IPS DF 6.9 (cell line): ENCODE measurements around the gene ZMIZ1.

Experiments used
- DNase-seq: peaks from one replicate; pipeline ENCODE4 v3.0.0-alpha.2; 2013; ENCODE audit warnings: low read depth, low spot score
- H3K27ac ChIP-seq: one replicate; pipeline ENCODE4 v1.5.1; 2013; ENCODE audit warnings: low read length, control low read depth
- H3K27me3 ChIP-seq: 2 replicates; pipeline ENCODE4 v1.6.1; 2013; ENCODE audit warnings: mild to moderate bottlenecking, low read length; ENCODE audit not compliant: control insufficient read depth, insufficient read depth
- H3K36me3 ChIP-seq: 2 replicates; pipeline ENCODE4 v1.6.1; 2013; ENCODE audit warnings: low read length; ENCODE audit not compliant: control insufficient read depth, insufficient read depth
- H3K4me1 ChIP-seq: 2 replicates; pipeline ENCODE4 v1.6.1; 2013; ENCODE audit warnings: low read length; ENCODE audit not compliant: control insufficient read depth, insufficient read depth
- H3K4me3 ChIP-seq: 2 replicates; pipeline ENCODE4 v1.5.1; 2013; ENCODE audit warnings: mild to moderate bottlenecking, low read length
- H3K9me3 ChIP-seq: 2 replicates; pipeline ENCODE4 v1.6.1; 2013; ENCODE audit warnings: low read length, inconsistent platforms; ENCODE audit not compliant: control insufficient read depth, insufficient read depth
- WGBS: extraction: QIAGEN DNeasy Blood & Tissue Kit; methylation state at CpG from one replicate; pipeline ENCODE4 v1.1.7; 2013; ENCODE audit warnings: mixed read lengths, missing lambda C conversion rate; ENCODE audit not compliant: insufficient read length, insufficient coverage; 5-methylcytosine and 5-hydroxymethylcytosine counted together

Gene ZMIZ1

DNA sequence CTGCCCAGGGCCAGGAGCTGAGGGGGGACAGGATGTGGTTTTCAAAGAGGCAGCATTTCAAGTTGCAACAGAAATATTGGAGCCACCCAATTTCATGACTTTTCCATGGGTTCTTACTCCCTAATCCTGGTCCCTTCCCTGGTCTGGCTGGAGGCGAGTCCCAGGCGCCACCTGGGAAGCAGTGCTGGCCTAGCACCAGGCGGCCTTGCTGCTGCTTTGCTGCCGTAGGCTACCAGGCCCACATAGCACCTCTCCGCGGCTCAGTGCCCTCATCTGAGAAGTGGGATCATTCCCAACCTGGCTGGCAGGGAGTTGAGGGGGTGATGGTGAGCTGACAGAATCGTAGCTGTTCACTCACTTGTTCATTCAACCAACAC lies 33.7 kb downstream of the ZMIZ1 start:
- Histone ChIP-seq H3K4me3 (no peak overlapping the region), H3K27ac (no peak overlapping the region), H3K9me3 (no peaks in the 10 kb centered on the region), H3K36me3 (no peaks in the 10 kb centered on the region), H3K4me1 (peaks cover 14% of the 10 kb centered on the region), H3K27me3 (no peaks in the 10 kb centered on the region)
- no CpG with 5 or more reads among the region's 7 CpGs for WGBS
- DNase-seq: no peak

DNA sequence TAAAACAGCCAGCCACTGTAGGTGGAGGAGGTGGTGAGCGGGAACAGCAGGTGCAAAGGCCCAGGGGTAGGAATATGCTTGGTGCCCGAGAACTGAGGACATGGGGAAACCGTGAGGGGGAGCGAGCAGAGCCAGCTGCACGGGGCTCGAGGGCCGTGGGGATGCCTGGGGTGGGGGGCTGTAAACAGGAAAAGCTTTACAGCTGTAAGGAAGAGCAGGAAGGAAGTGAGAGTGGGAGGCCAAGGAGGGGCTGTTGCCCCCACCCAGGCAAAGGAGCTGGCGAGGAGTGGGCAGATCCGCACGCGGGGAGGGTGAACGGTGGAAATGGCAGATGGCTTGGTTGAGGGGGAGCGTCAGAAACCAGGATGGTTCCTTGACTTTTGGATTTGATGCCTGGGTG lies 34.4 kb downstream of the ZMIZ1 start:
- H3K27me3 ChIP-seq: no peaks in the 10 kb centered on the region
- WGBS: no CpG with 5 or more reads among the region's 13 CpGs
- no peak for DNase-seq
- H3K27ac ChIP-seq: no peak overlapping the region
- no peak overlapping the region for H3K4me3 ChIP-seq
- H3K36me3 ChIP-seq: no peaks in the 10 kb centered on the region
- peaks cover 14% of the 10 kb centered on the region for H3K4me1 ChIP-seq
- no peaks in the 10 kb centered on the region for H3K9me3 ChIP-seq

DNA sequence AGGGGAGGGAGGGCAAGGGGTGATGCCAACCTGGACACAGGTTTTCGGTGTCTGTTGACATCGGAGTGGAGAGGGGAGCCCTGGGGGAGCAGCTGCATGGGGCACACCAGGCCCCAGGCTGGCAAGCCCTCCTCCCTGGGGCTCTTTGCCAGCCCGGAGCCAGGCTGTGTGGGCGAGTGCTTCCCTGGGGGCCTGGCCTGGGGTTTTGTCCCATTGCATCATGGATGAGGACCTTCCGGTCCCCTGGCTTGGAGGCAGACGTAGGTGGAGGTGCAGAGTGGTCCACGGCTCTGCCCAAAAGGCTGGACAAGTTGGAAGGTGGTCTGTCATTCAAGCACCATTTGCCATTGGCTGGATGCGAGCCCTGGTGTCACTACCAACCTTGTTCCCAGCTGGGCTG lies 34.8 kb downstream of the ZMIZ1 start:
- Histone ChIP-seq H3K4me1 (peaks cover 14% of the 10 kb centered on the region), H3K9me3 (no peaks in the 10 kb centered on the region), H3K27me3 (no peaks in the 10 kb centered on the region), H3K4me3 (no peak overlapping the region), H3K36me3 (no peaks in the 10 kb centered on the region), H3K27ac (no peak overlapping the region)
- no CpG with 5 or more reads among the region's 8 CpGs for WGBS
- DNase-seq: no peak

DNA sequence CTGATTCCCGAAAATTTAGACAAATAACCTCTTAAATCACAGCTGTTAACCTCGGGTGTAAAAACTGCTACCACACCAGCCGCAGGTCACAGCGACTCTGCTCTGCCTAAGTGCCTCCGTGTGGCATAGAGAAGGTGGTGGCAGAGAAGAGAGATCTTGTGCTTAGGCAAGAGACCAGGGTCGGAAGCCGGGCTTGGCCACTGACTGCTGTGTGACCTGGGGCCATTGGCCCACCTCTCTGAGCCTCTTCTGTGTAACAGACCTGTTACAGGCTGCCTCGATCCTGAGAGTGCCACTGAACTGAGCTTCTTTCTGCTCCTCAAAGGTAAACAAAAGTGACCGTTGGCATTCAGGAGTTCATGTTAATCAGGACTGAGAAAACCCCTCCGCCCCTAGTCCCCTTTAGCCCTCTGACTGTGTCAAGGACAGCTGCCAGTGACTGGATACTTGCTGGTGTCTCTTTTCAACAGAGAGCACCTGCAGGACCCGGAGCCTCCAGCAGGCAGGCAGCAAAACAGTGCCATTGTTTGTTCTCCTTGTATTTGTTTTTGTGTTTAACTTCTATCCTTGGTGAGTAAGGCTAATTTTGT lies 36.5 kb downstream of the ZMIZ1 start:
- peaks cover 9% of the 10 kb centered on the region for H3K4me1 ChIP-seq
- no CpG with 5 or more reads among the region's 11 CpGs for WGBS
- DNase-seq: no peak
- H3K27ac ChIP-seq: no peak overlapping the region
- no peak overlapping the region for H3K4me3 ChIP-seq
- H3K36me3 ChIP-seq: no peaks in the 10 kb centered on the region
- H3K9me3 ChIP-seq: no peaks in the 10 kb centered on the region
- H3K27me3 ChIP-seq: no peaks in the 10 kb centered on the region

DNA sequence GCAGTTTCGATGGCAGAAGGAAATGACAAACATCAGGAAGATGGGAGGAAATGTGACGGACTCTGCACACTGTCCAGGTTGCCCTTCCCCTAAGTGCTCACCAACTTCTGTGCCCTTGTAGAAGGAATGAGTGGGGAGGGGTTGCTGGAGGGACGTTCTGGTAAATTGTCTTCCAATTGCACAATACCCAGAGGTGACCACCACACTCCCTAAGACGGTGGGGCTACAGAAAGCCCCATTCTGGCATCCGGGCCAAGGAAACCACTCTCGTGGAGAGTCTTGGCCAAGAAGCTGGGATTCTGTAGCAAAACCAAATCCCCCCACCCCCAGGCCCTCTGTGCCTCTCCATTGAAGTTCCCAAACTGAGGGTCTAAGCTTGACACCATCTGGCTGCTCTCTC lies 37.1 kb downstream of the ZMIZ1 start:
- Histone ChIP-seq H3K27me3 (no peaks in the 10 kb centered on the region), H3K36me3 (0 out of 2 replicates have a peak, but pooled peaks cover 1% of the 10 kb centered on the region), H3K27ac (no peak overlapping the region), H3K9me3 (no peaks in the 10 kb centered on the region), H3K4me1 (peaks cover 9% of the 10 kb centered on the region), H3K4me3 (no peak overlapping the region)
- no CpG with 5 or more reads among the region's 6 CpGs for WGBS
- no peak for DNase-seq

DNA sequence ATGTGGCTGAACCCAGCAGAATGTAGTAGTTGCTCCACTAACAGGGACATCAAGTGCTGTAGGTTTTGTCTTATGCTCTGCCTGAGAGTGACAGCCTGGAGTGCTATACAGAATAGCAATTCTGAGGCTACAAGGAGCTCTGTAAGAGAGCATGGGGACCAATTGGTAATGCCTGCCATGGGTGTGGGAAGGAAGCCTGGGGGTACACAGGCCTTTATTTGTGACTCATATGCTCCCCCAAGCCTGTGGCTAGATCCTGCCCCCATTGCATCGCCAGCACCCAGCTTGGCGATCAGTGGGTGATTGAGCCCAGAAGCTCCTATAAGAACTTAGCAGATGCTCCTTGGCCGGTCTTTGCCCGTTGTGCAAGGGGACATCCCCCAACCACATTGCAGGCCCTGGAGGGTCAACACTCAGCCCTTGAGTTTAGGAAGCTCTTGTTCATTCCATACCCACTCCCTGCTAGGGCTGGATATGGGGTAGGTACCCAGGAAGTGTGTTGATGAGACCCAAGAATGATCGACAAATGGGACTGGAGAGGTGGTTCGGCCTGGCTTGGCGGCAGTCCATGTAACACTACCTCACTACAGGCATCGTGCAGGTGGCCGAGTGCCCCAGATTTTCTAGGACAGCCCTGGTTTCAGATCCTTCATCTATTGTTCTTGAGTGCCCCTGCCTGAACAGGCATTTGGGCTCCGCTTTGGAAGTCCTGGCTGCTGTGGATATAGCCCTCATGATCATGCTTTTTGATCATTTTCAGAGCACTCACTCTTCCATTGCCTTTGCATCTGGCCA lies 37.7 kb downstream of the ZMIZ1 start:
- no peak for DNase-seq
- Histone ChIP-seq H3K4me3 (no peak overlapping the region), H3K27me3 (no peaks in the 10 kb centered on the region), H3K9me3 (no peaks in the 10 kb centered on the region), H3K27ac (no peak overlapping the region), H3K36me3 (0 out of 2 replicates have a peak, but pooled peaks cover 4% of the 10 kb centered on the region), H3K4me1 (peaks cover 9% of the 10 kb centered on the region)
- no CpG with 5 or more reads among the region's 10 CpGs for WGBS

DNA sequence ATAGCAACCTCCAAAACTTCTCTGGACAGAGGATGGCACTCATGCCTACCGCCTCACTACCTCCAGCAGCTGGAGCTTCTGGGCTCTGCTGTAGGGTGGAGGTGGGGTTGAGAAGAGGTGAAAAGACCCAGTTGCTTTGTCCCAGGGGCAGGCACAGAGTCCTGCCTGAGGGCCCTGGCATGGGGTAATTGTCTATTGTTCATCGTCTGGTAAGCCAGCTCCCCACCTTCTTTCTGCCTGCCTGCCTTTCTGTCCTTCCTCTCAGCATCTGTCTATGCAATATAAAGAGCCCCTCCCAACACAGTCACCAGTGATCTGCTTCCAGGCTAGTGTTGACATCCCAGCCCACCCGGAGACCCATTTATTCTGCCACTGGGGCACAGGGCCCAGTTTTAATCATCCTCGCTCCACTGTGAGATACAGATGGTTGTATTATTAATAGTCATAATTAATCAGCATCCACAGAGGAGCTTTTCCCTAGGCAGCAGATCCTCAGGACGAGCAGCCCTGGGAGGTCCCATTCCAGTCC lies 39.0 kb downstream of the ZMIZ1 start:
- H3K27me3 ChIP-seq: no peaks in the 10 kb centered on the region
- H3K4me1 ChIP-seq: peaks cover 7% of the 10 kb centered on the region
- no peak overlapping the region for H3K4me3 ChIP-seq
- no peak for DNase-seq
- 0 out of 2 replicates have a peak, but pooled peaks cover 4% of the 10 kb centered on the region for H3K36me3 ChIP-seq
- no CpG with 5 or more reads among the region's 5 CpGs for WGBS
- no peak overlapping the region for H3K27ac ChIP-seq
- no peaks in the 10 kb centered on the region for H3K9me3 ChIP-seq

DNA sequence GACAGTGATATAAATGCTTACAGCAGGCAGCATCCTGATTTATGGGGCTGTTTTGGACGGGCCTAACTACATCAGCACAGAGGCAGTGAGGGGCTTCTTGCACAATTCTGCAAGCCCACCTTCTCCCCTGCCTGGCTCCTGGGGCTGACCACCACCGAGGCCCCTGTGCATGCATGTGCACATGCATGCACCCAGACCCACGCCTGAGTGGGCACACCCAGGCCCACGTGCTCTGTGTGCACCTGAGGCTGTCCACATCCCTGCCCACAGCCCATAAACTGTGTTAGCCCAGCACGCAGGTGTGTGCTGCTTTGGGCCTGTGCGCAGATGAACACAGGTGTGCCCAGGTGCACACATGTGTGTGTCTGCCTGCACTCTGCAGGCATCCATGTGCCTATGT lies 40.0 kb downstream of the ZMIZ1 start:
- Histone ChIP-seq H3K27me3 (no peaks in the 10 kb centered on the region), H3K27ac (no peak overlapping the region), H3K4me1 (peaks cover 15% of the 10 kb centered on the region), H3K9me3 (no peaks in the 10 kb centered on the region), H3K36me3 (0 out of 2 replicates have a peak, but pooled peaks cover 4% of the 10 kb centered on the region), H3K4me3 (no peak overlapping the region)
- no peak for DNase-seq
- no CpG with 5 or more reads among the region's 6 CpGs for WGBS

DNA sequence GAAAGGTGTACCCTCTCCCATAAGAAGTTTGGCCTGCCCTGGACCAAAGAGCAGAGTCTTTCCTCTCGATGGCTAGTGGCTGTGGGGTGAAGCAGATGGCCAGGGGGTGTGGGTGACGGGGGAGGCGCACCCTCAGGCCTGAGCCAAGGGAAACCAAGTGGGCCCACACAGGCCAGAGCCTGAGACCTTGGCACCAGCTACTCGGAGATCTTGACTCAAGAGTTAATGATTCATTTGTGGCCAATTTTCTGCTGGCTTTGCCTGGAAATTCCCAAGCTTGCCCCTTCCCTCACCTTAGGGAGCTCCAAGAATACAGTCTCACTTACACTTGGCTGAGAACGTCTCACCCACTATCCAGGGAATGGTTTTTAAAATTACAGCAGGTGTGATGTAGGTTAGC lies 42.7 kb downstream of the ZMIZ1 start:
- DNase-seq: no peak
- H3K27me3 ChIP-seq: no peaks in the 10 kb centered on the region
- H3K36me3 ChIP-seq: 0 out of 2 replicates have a peak, but pooled peaks cover 4% of the 10 kb centered on the region
- H3K9me3 ChIP-seq: no peaks in the 10 kb centered on the region
- WGBS: no CpG with 5 or more reads among the region's 5 CpGs
- peaks cover 19% of the 10 kb centered on the region for H3K4me1 ChIP-seq
- no peak overlapping the region for H3K4me3 ChIP-seq
- no peak overlapping the region for H3K27ac ChIP-seq

DNA sequence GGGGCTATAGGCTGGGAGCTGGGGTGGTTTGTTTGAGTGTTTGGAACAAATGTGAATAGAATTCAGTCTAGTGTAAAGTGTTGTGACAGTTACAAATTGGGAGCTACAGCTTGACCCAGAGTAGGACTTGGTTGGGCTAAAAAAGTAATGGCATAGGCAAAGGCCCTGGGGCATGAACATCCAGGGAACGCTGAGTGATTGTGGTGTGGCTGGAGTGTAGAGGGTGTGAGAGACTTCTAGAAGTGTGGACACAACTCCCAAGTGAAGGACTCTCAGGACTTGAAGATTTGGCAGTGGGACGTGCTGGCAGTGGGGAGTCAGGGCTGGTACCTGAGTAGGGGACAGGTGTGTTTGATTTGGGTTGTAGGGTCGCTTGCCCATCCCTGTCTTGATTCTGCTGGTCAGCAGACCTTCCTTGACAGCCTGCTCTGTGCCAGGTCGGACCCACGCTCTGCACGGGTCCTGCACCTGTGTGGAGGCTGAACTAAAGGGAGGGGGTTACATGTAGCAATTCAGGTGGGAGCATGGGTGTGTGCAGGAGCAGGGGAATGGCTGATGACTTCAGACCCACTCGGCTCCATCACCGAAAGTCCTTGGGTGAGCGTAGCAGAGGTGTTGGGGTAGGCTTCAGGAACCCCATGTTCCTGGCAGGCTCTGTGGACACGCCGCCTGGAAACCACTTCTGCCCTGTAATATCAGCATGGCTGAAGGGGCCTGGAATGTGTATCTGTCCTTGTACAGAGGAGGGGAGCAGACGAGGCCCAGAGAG lies 43.3 kb downstream of the ZMIZ1 start:
- Histone ChIP-seq H3K36me3 (0 out of 2 replicates have a peak, but pooled peaks cover 4% of the 10 kb centered on the region), H3K4me3 (no peak overlapping the region), H3K27ac (no peak overlapping the region), H3K9me3 (no peaks in the 10 kb centered on the region), H3K27me3 (no peaks in the 10 kb centered on the region), H3K4me1 (peaks cover 18% of the 10 kb centered on the region)
- WGBS: no CpG with 5 or more reads among the region's 12 CpGs
- DNase-seq: no peak
